NCI-H2081 treated with DMSO at 0.1 percent for 48 hours (cell line): Measurements from ENCODE around the gene IFFO2.

Experiments used
- DNase-seq: peaks from one replicate; lab custom pipeline; 2025; lab: John Stamatoyannopoulos, UW

Gene IFFO2

GRCh38 chr1:18950401-18951026 lies 6.0 kb downstream of the IFFO2 start:
- DNase-seq, result no peak

- DNase-seq, result no peak
Measured at GRCh38 chr1:18949686-18950400, 6.6 kb downstream of the IFFO2 start.

- no peak for DNase-seq
Measured at GRCh38 chr1:18948913-18949685, 7.4 kb downstream of the IFFO2 start.

- DNase-seq, result no peak
Measured at GRCh38 chr1:18948048-18948912, 8.2 kb downstream of the IFFO2 start.

GRCh38 chr1:18947570-18947969 lies 8.9 kb downstream of the IFFO2 start:
- no peak for DNase-seq

GRCh38 chr1:18946550-18947381 lies 9.7 kb downstream of the IFFO2 start:
- no peak for DNase-seq

GRCh38 chr1:18945401-18945849 lies 11.1 kb downstream of the IFFO2 start:
- no peak for DNase-seq

- DNase-seq, result no peak
Measured at GRCh38 chr1:18944810-18945209, 11.7 kb downstream of the IFFO2 start.

- no peak for DNase-seq
Measured at GRCh38 chr1:18943914-18944572, 12.4 kb downstream of the IFFO2 start.

- no peak for DNase-seq
Measured at GRCh38 chr1:18943162-18943561, 13.3 kb downstream of the IFFO2 start.

- no peak for DNase-seq
Measured at GRCh38 chr1:18942340-18942739, 14.1 kb downstream of the IFFO2 start.

- no peak for DNase-seq
Measured at GRCh38 chr1:18941221-18942141, 15.0 kb downstream of the IFFO2 start.

GRCh38 chr1:18940303-18941020 lies 16.0 kb downstream of the IFFO2 start:
- DNase-seq, result no peak

- no peak for DNase-seq
Measured at GRCh38 chr1:18939398-18940302, 16.8 kb downstream of the IFFO2 start.

- DNase-seq, result no peak
Measured at GRCh38 chr1:18938707-18939070, 17.8 kb downstream of the IFFO2 start.

GRCh38 chr1:18938008-18938706 lies 18.3 kb downstream of the IFFO2 start:
- no peak for DNase-seq

GRCh38 chr1:18937539-18937938 lies 18.9 kb downstream of the IFFO2 start:
- DNase-seq, result no peak
